EH (cell line): ENCODE data around the gene SLU7.

Experiments
- DNase-seq: peaks from one replicate; pipeline ENCODE4 v3.0.0-alpha.2; 2015; ENCODE audit warnings: low read depth

The SLU7 gene

DNA sequence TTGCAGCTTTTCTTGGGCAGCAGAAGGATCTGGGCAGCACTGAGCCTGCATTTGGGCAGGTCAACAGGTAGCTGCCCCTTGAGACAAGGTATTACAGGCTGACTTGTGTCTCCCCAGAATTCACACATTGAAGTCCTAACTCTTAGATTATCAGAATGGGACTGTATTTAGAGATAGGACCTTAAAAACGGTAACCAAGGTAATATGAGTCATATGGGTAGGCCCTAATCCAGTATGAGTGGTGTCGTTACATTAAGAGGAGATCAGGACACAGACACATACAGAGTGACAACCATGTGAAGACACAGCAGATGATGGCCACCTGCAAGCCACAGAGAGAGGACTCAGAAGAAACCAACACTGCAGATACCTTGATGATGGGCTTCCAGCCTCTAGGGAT lies 51.6 kb downstream of the SLU7 start:
- no peak for DNase-seq

DNA sequence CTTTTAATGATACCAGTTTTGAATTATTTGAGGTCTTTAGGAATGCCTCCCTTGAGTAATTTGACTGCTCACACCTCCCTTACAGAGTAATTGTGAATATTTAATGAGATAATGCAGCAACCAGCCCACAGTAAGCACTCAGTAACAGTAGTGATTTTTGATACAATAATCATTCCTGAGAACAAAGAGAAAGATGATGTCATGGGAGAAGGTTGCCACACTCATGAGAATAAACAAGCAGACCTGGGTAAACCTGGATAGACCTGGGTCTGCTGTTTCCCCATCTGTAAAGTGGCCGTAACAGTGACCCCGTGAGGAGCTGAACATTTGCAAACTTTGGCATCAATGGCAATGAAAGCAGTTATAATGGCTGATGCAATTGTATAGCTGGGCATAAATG lies 52.7 kb downstream of the SLU7 start:
- no peak for DNase-seq

DNA sequence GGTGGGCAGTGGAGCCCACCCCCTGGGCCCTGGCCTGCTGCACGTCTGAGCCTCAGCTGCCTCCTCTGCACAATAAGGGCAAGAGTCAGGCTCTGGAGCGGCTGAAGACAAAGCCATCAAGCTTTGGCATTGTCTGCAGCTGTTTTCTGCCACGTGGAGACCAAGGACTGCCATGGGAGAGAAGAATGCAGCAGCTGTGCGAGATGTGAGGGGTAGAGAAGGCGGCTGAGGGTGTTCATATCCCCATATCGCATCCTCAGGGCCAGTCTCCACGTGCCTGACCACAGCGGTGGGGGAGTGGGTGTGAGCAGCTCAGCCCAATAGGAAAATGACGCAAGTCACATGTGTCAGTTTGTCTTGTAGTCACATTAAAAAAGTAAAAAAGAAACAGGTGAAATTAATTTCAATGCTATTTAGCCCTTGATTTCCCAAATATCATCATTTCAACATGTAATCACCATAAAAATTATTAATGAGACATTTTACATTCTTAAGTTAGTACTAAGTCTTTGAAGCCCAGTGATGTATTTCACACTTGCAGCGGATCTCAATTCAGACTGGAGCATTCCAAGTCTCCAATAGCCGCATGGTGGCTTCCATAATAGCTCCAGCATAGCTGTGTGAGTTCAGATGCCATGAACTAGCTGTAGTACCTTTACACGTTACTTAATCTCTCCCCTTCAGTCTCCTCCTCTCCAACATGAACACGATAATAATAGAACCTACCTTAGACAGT lies 55.1 kb downstream of the SLU7 start:
- DNase-seq: no peak

- peak; percentile 10 for DNase-seq
Observed at GRCh38 chr5:160363211-160363610, 55.7 kb downstream of the SLU7 start.

DNA sequence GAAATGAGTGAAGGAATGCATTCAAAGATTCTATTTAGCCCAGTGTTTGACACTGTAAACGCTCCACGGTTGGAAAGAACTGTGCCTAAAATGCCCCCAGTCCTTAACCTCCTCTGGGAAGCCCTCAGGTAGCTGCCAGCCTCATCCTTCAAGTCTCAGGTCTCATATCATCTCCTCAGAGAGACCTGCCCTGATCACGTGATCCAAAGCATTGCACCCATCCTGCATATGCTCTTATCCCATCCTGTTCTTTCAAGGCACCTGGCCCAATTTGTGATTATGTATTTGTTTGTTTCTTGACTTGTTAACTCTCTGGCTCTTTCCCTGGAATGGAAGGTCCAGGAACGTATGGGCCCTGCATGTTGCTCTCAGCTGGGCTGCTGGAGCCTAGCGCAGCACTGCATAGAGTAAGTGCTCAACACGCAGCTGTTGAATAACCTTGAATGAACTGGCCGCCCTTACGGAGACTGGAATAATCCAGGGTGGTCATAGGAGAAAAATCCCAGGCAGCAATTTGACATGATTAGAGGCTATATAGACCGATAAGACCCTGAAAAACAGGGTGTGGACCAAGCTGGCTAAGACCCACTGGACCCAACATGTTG lies 57.2 kb downstream of the SLU7 start:
- no peak for DNase-seq

DNA sequence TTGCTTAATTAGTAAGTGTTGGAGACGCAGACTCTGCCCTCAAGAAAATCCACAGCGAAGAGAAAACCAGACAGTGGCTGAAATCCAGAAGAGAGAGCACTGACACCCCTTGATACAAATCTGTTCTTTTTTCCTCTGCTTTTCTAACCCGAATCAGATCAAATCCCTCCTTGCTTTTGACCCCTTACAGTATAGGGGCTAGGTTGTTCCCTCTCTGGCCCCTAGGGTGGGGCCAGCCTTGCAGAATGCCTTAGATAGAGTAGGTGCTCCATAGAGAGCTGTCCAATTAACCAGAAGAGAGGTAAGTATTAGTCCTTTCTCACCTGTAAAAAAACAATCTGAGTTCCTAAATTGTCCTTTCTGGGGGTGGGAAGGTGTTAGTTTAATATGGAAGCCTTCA lies 58.6 kb downstream of the SLU7 start:
- DNase-seq: no peak

- no peak for DNase-seq
Observed at GRCh38 chr5:160359816-160360215, 59.1 kb downstream of the SLU7 start.

- DNase-seq: no peak
Observed at GRCh38 chr5:160359242-160359641, 59.6 kb downstream of the SLU7 start.

DNA sequence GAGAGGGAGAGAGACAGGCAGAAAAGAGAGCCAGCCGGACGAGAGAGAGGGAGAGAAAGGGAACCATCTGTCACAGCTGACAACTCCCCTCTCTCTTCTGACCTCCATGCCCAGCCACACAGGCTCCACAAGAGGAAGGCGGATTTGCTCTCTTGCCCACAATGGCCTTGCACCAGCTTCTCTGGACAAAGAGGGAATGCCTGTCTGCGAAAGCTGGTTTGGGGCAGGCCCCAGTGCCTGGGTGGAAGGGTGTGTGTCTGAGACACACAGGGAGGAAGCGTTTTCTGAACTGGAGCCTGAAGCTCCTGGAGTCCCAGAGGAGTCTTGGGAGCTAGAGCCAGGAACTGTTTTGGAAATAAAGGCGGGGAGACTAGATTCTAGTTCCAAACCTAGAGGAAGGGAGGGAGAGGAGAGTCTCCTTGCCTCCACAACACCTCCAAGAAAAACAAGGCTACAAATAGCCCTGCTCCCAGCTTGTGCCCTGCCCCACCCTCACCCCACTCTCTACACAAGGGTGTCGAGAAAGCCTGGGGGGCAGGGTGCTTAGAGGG lies 60.9 kb downstream of the SLU7 start:
- no peak for DNase-seq

DNA sequence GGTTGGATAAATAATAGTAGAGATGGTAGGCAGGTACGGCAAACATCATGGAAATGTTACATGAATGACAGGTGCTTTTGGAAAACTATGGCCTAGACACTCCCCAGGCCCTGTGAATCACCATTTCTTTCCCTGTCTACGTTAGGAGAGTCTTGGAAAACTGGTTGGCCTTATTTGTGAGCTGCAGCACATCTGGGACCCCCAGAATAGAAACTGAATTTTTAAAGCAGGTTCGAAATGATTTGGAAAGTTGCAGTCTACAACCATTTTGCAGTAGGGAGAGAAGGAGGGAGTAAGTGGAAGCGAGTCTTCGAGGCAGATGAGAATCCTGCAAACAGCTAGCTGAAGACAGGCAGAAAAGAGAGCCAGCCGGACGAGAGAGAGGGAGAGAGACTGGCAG lies 61.5 kb downstream of the SLU7 start:
- no peak for DNase-seq

- no peak for DNase-seq
Observed at GRCh38 chr5:160356550-160357347, 62.1 kb downstream of the SLU7 start.

DNA sequence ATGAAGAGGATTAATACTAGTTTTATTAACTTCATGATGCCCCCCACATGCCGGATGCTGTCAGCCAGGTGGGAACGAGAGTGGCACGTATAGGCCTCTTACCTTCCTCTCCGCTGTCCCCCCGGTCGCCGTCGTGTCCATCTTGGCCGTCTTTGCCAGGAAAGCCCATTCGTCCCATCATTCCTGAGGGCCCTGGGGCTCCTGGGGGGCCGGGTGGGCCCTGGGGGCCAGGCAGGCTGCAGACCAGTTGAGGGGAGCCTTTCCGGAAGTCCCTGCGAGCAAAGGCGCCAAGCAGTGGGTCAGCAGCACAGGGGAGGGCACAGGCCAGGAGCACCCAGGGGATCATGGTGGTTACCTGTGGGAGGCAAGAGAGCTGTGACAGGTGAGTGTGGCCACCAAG lies 64.2 kb downstream of the SLU7 start:
- DNase-seq: no peak

- DNase-seq: no peak
Observed at GRCh38 chr5:160353379-160353778, 65.5 kb downstream of the SLU7 start.

GRCh38 chr5:160352308-160352707 lies 66.6 kb downstream of the SLU7 start:
- DNase-seq: no peak
